Renal cortex interstitium (tissue), 11 donors: ENCODE data around the gene TUBE1. TPM values are rescaled to one million over a fixed set of nuclear protein-coding genes. Genes with fewer than 3 reads are reported as not detected.

Experiments used
- DNase-seq, 11 donors: peaks; one replicate each; pipeline ENCODE4 v3.0.0-alpha.2; 2013; ENCODE audit warnings: low read depth in 9 of 11, low spot score in 4 of 11; ENCODE audit errors: extremely low read depth in 1 of 11
- polyA plus RNA-seq, 3 donors: library from polyadenylated mRNA; unstranded; fragments of 120-200 nt; gene quantifications; one replicate each; pipeline ENCODE4 v1.2.1, GENCODE V29; 2013; ENCODE audit not compliant: insufficient read length in 3 of 3

TUBE1 gene
- polyA plus RNA-seq, 3 donors: 25.9 to 50.8 (median 32.1) TPM

DNA sequence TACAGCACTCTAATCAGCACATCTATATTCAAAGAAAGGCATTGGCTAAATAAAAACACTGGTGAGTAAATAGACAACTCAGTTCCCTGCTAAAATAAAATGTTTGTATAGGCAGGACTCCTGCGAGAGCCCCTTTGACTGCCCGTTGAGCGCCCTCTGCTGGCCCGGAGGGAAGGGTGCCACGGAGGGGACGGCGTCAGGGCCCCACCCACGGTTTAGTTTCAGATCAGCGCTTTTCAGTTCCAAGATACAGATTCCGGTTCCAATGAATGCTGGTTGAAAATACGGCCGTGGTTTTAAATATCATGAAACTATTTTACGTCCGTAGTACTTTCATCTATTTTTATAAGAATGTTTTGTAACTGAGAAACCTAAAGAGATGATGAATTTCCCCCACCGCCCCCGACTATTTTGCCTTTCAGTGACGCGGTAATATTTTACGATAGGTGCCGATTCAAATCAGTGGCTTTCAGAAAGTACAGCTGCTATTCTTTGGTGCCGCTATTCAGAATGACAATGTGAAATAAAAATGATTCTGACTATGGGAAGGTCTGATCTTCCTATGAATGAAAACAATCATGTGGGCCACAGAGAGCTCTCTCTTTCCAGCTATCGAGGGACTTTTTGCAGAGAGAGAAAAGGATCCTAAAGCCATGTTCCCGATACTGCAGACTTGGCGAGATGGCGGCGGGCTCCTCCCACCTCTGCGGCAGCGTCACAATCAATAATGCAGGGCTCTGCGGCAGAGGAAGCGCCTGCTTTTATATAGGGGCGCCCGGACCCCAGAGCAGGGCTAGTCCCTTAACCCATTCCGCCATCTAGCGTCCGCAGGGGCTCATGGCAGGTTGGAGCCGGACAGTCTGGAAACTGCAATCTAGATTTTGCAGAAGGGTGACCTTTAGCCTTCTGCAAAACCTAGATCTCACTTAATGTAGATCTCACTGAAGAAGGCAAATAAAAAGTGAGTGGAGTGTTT lies 44.0 kb downstream of the TUBE1 start:
- DNase-seq: peak; percentile 79 to 91 (median 87)

DNA sequence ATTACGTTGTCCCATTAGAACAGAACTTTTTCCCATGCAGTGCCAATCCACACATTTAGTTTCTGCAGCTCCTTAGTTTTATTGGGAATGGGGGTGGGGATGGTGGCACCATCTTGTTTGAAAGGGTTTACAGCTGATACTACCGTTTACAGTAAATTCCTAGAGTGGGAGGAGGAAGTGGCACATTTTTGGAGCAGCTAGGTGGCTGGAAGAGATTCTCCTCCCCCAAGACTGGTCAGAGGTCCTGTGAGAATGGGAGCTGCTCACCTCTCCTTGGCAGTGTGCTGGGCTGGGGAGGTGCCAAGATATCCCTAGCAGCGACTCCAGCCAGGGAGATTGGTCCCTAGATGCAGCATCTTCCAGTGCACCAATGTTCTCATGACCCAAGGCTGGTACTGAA lies 45.7 kb downstream of the TUBE1 start:
- DNase-seq: no peak

DNA sequence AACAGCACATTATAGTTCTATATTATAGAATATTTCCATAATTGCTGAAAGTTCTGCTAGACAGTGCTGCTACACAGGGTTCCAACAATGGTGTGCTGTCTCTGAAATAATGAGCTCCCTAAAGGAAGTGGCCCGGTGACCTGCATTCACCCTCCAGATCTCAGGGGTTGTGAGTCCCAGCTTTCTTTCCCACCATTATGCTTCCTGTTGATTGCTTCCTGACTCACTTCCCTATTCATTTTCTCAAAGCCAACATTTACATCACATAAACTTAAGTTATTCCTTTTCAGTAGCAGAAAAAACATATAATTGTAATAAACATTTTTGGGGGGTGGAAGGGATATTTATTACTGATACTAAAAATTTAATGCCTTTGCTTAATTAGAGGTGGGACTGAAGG lies 46.3 kb downstream of the TUBE1 start:
- no peak for DNase-seq

DNA sequence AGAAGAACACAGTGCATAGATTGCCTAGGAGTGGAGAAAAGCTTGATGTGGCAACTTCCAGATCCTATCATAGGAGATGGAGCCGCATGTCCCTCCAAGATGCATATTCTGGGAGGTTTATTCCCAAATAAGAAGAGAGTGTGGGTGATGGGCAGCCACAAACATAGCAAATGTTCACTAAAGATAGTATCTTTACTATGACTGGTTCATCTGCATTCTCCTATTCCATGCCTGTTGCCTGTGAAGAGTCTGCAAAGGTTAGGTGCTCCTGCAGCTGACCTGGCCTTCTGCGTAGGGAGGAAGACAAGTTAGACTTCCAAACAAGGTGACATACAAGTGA lies 47.9 kb downstream of the TUBE1 start:
- no peak for DNase-seq

DNA sequence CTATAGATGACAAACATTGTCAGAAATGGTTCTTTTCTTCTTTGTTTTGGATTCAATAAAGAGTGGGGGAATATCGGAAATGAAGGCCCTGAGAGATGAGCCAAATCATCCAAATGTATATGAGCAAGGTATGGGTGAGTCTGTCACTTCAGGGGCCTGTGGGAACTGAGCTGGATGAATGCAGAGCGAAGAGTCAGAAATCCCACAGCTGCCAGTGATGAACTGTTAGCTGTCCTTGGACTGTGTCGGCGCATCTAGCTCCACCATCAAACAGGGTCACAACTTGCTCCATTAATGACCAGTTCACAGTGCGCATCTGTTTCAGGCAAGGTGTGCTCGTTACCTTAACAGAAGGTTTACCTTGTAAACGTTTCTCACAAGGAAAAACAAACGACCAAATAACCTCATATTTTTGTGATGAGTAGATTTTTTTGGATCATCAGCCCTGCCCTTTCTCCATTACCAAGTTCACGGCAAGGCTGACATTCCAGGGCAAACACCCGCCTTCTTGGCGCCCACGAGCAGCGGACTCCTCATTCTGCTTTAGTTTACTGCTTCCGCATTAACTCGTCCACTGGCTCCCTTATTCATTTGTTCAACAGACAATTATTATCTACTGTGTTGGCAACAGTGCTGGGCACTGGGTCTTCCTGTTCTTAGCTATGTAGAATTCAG lies 48.4 kb downstream of the TUBE1 start:
- DNase-seq: no peak

DNA sequence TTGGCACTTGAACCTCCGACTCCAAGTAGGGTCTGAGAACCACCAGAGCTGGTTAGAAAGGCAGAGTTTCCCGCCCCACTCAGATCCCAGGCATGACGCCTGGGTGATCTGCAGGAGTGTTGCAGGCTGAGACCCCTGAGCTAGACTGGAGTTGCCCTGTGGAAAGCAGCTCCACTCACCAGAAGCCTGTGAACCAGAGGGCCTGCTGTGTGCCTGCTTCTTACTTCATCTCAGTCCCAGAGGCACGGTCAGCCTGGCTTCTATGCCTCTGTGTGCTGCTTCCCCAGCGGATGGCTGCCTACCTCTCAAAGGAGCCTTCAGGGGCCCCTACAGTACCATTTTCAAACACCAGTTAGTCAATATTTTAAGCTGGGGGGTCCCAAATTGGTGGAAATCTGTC lies 49.0 kb downstream of the TUBE1 start:
- no peak for DNase-seq

DNA sequence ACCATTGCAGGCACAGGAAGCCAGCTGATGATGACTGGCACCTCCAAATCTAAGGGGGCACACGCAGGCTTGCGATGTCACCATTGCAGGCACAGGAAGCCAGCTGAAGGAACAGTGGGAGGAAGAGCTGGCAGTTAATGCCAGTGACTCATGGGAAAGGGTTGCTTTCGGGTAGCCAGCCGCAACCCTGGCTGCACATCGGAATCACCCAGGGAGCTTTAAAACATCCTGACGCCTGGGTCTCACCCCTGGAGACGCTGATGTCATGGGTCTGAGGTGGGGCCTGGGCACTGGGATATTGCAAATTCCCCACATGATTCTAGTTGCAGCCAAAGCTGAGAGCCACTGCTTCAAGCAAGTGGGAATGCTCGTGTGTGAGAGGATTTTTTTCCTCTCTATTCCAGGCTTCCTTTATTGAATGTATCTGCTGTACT lies 49.5 kb downstream of the TUBE1 start:
- DNase-seq: no peak

DNA sequence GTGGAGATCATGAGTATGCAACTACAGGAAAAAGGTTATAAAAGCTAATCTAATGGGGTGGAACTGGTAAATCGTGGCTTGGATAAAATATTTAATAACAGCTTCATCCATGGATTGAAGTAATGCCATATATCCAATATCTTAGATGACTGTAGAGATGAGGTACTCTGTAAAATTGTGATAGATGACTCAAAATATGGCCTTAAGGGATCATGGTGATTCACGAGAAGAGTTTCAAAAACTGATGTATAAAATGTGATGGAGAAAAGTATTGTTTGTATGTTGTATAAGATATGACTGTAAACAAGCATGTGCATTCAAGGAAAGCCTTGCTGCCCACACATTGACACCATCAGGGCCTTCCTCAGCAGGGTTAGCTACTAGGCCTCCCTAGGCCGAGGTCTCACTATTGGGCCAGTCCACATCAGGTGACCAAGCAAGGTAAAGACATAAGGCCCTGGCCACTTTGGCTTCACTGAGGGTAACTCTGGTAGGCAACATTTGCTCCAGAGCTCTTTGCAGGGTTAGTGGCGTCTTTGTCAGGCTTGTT lies 51.1 kb downstream of the TUBE1 start:
- DNase-seq: no peak

DNA sequence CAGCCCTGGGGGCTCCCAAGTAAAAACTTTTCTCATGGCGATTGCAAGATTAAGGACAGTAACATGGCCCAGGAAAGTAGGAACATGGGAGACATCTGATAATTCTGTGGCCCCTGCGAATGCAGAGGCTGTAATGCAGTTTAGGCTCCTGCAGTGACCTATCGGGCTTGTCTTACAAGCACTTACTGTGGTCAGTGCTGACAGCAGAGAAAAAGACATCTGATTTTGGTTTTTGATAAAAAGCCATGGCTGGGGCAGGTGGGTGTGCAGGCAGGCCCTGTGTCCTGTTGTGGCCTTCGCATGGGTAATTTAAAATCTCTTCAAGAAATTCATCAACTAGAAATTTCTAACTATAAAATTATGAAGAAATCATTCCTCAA lies 52.7 kb downstream of the TUBE1 start:
- no peak for DNase-seq

DNA sequence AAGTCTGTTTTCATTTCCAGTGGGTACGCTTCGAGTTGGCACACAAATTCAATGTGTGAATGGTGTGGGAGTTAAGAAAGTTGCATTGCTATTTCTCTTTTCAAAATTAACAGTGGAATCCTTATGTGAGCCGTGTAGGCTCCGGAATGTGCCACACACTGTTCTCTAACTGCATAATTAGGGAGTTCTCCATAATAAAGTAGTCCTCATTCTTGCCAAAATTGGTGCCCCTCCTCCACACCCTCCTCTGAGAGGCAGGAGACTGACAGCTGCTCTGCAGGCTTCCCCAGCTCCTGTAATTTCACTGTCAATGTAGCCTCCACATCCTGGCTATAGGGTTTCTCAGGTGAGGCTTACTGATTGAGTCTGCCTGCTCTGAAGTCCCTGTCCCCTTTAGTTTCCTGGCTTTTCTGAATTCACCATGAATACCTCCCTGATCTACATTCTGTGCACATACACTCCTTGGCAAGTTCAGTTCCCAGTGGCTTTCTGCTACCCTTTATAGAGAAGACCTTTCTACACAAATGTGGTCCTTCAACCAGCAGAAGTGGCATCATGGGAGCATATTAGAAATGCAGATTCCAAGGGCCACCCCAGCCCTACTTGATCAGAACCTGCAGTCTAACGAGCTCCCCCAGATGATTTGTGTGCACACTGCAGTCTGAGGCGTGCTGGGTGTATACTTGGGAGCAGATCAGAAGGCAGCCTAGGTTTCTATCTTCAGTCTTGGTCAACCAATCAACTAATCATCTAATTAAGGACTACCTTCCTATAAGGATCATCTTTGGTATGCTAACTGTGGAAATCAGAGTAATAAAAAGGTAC lies 53.3 kb downstream of the TUBE1 start:
- no peak for DNase-seq

DNA sequence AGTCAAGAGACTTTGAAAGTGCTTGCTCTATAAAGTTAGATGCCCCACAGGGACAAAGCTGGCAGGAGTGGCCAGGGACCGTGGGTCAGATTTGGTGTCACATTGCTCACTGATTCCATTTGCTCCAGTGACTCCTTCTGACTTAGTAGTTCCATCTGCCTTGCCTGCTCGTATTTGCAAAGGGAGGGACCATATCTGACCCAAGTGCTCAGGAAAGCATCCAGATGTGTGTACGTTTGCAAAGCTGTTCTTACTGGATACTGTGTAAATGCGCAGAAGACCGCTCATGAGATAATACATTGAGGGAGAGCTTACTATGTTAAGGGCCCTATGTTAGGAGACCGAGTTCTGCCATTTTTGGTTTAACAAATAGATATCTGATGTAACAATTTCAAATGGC lies 54.6 kb downstream of the TUBE1 start:
- no peak for DNase-seq

DNA sequence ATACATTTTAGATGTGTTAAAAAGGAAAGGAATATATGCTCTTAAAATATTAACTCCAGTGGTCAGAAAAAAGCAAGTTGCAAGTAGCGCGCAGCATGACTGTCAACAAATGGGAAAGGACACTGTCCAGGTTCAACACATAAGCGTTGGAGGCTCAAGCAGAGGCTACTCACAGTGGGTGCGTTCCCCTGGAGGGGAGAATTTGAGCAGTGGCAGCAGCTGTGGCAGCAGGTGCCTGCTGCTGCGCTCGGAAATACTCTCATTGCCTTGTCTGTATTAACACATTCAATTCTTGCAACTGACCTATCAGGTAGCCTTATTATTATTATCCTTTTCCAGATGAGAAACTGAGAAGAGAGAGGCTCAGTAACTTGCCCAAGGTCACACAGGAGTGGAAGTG lies 55.3 kb downstream of the TUBE1 start:
- no peak for DNase-seq

DNA sequence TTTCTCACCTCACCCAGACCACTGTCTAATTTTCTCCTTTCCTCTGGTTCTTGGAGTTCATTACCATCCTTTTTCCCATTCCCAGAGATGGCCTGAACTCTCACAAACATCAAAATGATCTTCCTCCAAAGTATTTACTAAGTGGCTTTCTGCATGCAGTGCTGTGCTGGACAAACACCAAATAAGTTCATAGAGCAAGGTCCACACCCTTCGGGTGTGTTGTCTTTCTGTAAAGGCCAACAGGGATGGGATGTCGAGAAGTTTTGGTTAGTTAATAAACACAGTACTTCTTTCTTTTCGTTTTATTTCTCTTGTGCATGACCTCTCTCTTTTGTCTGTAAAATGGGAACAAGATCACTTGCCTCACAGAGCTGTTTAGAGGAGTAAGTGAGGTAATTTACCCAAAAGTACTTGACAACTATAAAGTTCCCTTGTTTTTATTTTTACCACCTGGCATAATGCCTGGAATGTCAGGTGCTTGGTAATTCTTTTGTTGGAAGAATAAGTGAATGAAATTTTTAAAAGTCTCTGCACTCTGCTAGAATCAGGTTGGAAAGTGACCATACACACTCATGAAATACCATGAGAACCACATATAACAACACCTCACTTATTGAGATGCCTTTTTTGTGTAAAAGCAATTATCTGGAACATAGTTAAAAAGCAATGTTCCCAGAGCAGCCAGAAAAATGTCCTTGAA lies 56.2 kb downstream of the TUBE1 start:
- no peak for DNase-seq

DNA sequence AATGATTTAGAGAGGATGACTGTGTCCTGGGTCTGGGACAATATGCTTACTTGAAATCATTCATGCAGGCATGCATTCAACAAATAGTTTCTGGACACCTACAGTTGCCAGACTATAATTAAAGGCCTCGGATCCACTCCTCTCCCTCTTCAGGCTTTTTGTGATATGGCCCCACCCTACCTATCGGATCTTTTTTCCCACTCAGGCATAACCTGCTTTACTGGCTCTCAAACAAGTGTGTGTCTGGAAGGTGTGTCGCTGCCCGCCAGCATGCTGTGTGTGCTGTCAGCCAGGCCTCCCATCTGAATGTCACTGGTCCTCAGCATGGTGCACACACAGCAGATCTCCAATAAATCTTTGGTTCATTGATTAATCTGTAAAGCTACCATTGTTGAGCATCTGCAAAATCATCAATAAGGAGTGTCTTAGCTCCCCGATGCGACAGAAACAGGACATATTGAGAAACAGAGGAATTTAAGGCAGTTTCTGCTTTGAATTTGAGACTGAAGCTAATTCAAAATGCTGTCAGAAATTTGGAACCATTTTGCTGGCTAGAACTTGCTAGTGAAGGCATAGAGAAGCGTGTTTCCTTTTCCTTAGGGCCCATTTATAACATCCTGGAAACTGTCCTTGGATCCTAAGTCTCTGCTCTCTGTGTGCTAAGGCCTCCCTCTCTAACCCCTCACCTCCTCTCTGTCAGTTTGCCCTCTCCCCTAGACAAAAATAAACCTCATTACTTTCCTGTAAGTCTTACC lies 56.9 kb downstream of the TUBE1 start:
- DNase-seq: no peak

DNA sequence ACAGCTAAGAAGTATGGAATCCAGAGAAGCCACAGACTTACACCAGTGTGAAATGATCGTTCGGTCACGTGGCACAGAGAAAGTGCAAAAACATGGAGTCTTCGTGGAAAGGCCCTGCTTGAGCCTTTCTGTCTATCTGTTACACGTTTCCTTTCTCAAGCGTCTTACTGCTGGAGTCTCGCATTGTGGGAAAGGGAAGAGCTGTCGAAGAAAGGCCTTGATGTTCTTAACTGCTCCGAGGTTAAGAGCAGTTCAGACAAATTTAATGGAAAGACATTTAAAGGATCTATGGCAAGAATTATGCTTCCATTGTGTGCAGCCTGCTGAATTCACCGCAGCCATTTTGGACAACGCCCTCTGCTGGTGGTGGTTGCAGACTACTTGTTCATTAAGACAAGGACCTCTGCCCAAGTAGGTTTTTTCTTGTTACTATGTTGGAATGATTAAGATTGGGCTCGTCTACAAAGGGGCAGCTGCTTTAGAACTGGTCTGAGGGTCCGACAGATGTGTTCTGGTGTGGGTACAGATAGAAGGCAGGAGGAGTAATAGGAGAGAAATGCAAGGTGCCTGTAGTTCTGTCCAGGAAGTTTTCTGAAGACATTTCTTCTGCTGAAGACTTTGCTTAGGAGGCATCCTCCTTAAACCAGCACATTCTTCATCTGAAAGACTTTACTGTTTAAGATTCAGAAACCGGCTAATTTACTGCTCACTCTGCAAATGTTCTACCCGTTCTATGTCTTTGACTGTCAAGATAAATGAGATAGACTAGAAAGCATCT lies 58.0 kb downstream of the TUBE1 start:
- peak in 1 of 11 donors; percentile 45 for DNase-seq

DNA sequence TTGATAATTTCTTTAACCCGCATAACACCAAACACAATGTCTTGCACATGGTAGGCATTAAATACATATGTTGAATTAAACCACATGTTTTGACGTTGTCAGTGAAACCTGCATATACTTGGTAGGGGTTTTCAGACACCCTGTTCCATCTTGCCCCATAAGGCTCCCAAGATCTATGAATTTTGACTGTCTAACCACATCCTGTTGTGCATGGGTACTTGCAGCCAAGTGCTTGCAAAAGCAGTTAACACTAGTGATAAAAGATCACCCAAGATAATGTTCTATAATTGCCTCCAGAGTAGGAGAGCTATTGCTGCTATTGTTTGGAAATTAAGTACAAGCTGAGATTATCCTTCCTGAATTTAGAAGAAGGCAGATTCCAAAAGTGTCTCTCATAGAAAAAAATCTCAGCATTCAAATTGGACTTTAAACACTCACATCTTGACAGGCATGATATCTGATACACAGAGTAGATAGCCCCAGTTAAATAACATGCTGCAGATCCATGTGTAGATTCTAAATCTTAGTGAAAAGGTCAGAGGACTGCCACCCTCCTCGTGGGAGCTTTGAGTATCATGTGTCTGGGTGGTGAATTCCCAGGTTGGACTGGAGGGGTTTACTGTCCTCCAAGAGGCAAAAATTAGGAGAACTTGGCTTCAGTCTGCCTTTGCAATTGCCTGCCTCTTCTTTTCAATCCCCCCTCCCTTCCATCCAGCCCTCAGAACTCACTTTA lies 59.2 kb downstream of the TUBE1 start:
- DNase-seq: no peak

DNA sequence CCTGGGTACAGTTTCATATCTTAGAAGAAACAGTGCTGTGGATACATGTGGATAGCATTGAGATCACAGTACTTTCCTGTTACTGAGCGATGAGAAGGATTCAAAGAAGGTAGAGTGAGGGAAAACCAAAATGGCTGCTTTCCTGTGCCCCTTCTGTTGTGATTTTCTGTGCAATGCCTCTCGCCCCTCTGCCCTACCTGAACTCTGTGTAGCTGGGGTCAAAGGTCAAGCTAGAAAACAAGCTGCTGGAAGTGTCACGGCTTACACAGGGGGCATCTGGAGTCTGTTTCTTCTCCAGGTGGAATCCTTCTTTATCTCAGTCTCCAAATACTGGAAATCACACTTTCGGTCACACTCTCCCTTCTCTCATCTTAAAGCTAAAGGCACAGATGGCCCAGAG lies 60.3 kb downstream of the TUBE1 start:
- no peak for DNase-seq
